ENCODE data around the gene TANGO2.

DNA sequence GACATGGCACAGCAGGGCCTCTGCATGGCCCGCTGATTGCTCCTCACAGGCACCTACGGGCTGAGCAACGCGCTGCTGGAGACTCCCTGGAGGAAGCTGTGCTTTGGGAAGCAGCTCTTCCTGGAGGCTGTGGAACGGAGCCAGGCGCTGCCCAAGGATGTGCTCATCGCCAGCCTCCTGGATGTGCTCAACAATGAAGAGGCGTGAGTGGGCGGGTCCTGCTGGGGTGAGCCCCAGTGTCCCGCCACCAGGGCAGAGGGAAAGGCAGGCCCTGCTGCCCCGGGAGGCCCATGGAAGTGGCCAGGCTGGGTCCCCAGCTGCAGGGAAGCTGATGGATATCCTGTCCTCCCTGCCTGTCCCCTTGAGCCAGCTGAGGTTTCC, 40.6 kb downstream of the TANGO2 start:
- TF ChIP-seq MYC (IDR thresholded peaks at IDR 0.05; ENCODE audit: low read depth, low read length) (no peak), POLR2A (IDR thresholded peaks at IDR 0.05; ENCODE audit: extremely low read depth, insufficient read length) (no peak)
- TF ChIP-seq, protein P1, sequence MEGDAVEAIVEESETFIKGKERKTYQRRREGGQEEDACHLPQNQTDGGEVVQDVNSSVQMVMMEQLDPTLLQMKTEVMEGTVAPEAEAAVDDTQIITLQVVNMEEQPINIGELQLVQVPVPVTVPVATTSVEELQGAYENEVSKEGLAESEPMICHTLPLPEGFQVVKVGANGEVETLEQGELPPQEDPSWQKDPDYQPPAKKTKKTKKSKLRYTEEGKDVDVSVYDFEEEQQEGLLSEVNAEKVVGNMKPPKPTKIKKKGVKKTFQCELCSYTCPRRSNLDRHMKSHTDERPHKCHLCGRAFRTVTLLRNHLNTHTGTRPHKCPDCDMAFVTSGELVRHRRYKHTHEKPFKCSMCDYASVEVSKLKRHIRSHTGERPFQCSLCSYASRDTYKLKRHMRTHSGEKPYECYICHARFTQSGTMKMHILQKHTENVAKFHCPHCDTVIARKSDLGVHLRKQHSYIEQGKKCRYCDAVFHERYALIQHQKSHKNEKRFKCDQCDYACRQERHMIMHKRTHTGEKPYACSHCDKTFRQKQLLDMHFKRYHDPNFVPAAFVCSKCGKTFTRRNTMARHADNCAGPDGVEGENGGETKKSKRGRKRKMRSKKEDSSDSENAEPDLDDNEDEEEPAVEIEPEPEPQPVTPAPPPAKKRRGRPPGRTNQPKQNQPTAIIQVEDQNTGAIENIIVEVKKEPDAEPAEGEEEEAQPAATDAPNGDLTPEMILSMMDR (IDR thresholded peaks at IDR 0.05; ENCODE audit: low read depth, low read length) = no peak
- TF ChIP-seq, protein P2, sequence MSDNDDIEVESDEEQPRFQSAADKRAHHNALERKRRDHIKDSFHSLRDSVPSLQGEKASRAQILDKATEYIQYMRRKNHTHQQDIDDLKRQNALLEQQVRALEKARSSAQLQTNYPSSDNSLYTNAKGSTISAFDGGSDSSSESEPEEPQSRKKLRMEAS (IDR thresholded peaks at IDR 0.05; ENCODE audit: low read depth, low read length) = no peak

All from NB4 (cell line).